Measurements from ENCODE around the gene ZNF423.

The ZNF423 gene

GRCh38 chr16:49550666-49551065 lies 305.2 kb downstream of the ZNF423 start:
- TF ChIP-seq POLR2AphosphoS5 (IDR thresholded peaks at IDR 0.05; ENCODE audit: low read depth, low read length) (no peak), FOXP2 (optimal IDR thresholded peaks at IDR 0.05; ENCODE audit: borderline replicate concordance, extremely low read depth, extremely low read length, insufficient read depth) (no peak), REST (IDR thresholded peaks at IDR 0.05; ENCODE audit: insufficient read depth in 1 of 2, low read depth in 2 of 2, low read length in 2 of 2) (no peak), TAF1 (IDR thresholded peaks at IDR 0.05; ENCODE audit: borderline replicate concordance, insufficient read depth, low read length) (no peak), SIN3A (IDR thresholded peaks at IDR 0.05; ENCODE audit: borderline replicate concordance, insufficient read depth, low read length) (no peak)

- TF ChIP-seq REST (IDR thresholded peaks at IDR 0.05; ENCODE audit: insufficient read depth in 1 of 2, low read depth in 2 of 2, low read length in 2 of 2) (no peak), SIN3A (IDR thresholded peaks at IDR 0.05; ENCODE audit: borderline replicate concordance, insufficient read depth, low read length) (no peak), TAF1 (IDR thresholded peaks at IDR 0.05; ENCODE audit: borderline replicate concordance, insufficient read depth, low read length) (no peak), FOXP2 (optimal IDR thresholded peaks at IDR 0.05; ENCODE audit: borderline replicate concordance, extremely low read depth, extremely low read length, insufficient read depth) (no peak), POLR2AphosphoS5 (IDR thresholded peaks at IDR 0.05; ENCODE audit: low read depth, low read length) (no peak)
These were observed 305.8 kb downstream of the ZNF423 start for GRCh38 chr16:49550140-49550539.

- TF ChIP-seq TAF1 (IDR thresholded peaks at IDR 0.05; ENCODE audit: borderline replicate concordance, insufficient read depth, low read length) (no peak), REST (IDR thresholded peaks at IDR 0.05; ENCODE audit: insufficient read depth in 1 of 2, low read depth in 2 of 2, low read length in 2 of 2) (no peak), SIN3A (IDR thresholded peaks at IDR 0.05; ENCODE audit: borderline replicate concordance, insufficient read depth, low read length) (no peak), FOXP2 (optimal IDR thresholded peaks at IDR 0.05; ENCODE audit: borderline replicate concordance, extremely low read depth, extremely low read length, insufficient read depth) (no peak), POLR2AphosphoS5 (IDR thresholded peaks at IDR 0.05; ENCODE audit: low read depth, low read length) (no peak)
These were observed 307.5 kb downstream of the ZNF423 start for GRCh38 chr16:49548325-49548970.

GRCh38 chr16:49547448-49547847 lies 308.5 kb downstream of the ZNF423 start:
- no peak for TF ChIP-seq REST (IDR thresholded peaks at IDR 0.05; ENCODE audit: insufficient read depth in 1 of 2, low read depth in 2 of 2, low read length in 2 of 2)
- no peak for TF ChIP-seq TAF1 (IDR thresholded peaks at IDR 0.05; ENCODE audit: borderline replicate concordance, insufficient read depth, low read length)
- TF ChIP-seq SIN3A (IDR thresholded peaks at IDR 0.05; ENCODE audit: borderline replicate concordance, insufficient read depth, low read length), result no peak
- TF ChIP-seq POLR2AphosphoS5 (IDR thresholded peaks at IDR 0.05; ENCODE audit: low read depth, low read length), result no peak
- no peak for TF ChIP-seq FOXP2 (optimal IDR thresholded peaks at IDR 0.05; ENCODE audit: borderline replicate concordance, extremely low read depth, extremely low read length, insufficient read depth)

All from PFSK-1 (cell line).